HepG2 (cell line): ENCODE measurements around the gene ADGRG1. TPM values are rescaled to one million over a fixed set of nuclear protein-coding genes. Genes with fewer than 3 reads are reported as not detected.

Experiments
- CEBPG ChIP-seq: IDR thresholded peaks from 2 replicates; pipeline ENCODE4 v1.6.1; 2016
- GATAD1 ChIP-seq: IDR thresholded peaks from 2 replicates; pipeline ENCODE4 v1.6.1; 2016; ENCODE audit warnings: missing genetic modification reagents, missing compliant biosample characterization
- IRF2 ChIP-seq: IDR thresholded peaks from 2 replicates; pipeline ENCODE4 v1.6.1; 2018; ENCODE audit warnings: missing genetic modification reagents, missing compliant biosample characterization
- JDP2 ChIP-seq: sonication (generic); formaldehyde crosslinking; IDR thresholded peaks from 2 replicates; pipeline ENCODE4 v1.8.1; 2022; ENCODE audit warnings: missing genetic modification reagents, borderline replicate concordance
- KAT8 ChIP-seq: IDR thresholded peaks from 2 replicates; pipeline ENCODE4 v1.6.1; 2016; ENCODE audit warnings: missing genetic modification reagents, missing compliant biosample characterization
- SAP130 ChIP-seq: IDR thresholded peaks from 2 replicates; pipeline ENCODE4 v1.6.1; 2016; ENCODE audit warnings: low read depth
- SNAPC4 ChIP-seq: sonication (generic); formaldehyde crosslinking; IDR thresholded peaks from 2 replicates; pipeline ENCODE4 v1.4.0; 2020; ENCODE audit warnings: mild to moderate bottlenecking, missing genetic modification reagents
- SOX5 ChIP-seq: IDR thresholded peaks from 2 replicates; pipeline ENCODE4 v1.6.1; 2016; ENCODE audit warnings: borderline replicate concordance
- TBX2 ChIP-seq: sonication (generic); formaldehyde crosslinking; IDR thresholded peaks from 2 replicates; pipeline ENCODE4 v1.5.0; 2020; ENCODE audit warnings: missing genetic modification reagents, mild to moderate bottlenecking, borderline replicate concordance
- TP53 ChIP-seq: sonication (generic); formaldehyde crosslinking; conservative IDR thresholded peaks from 2 replicates; pipeline ENCODE4 v1.4.0; 2020; ENCODE audit warnings: missing genetic modification reagents
- ZNF232 ChIP-seq: sonication (generic); formaldehyde crosslinking; IDR thresholded peaks from 2 replicates; pipeline ENCODE4 v1.4.0; 2020; ENCODE audit warnings: missing genetic modification reagents, borderline replicate concordance
- ZNF318 ChIP-seq: sonication (generic); formaldehyde crosslinking; IDR thresholded peaks from 2 replicates; pipeline ENCODE4 v1.4.0; 2020; ENCODE audit warnings: mild to moderate bottlenecking, missing genetic modification reagents
- ZNF441 ChIP-seq: sonication (generic); formaldehyde crosslinking; IDR thresholded peaks from 2 replicates; pipeline ENCODE4 v1.7.0; 2021; ENCODE audit warnings: missing genetic modification reagents, borderline replicate concordance
- ZNF543 ChIP-seq: sonication (generic); formaldehyde crosslinking; IDR thresholded peaks from 2 replicates; pipeline ENCODE4 v1.4.0; 2020; ENCODE audit warnings: mild to moderate bottlenecking, missing genetic modification reagents
- polyA plus RNA-seq, 8 experiments: library from polyadenylated mRNA; depleted of rRNA in 3 of 8; stranded (reverse) in 7 of 8; unstranded in 1 of 8; fragments of >200 nt; fragmentation: Illumina TruSeq in 4 of 8; extraction: Trizol in 4 of 8; gene quantifications; 2 replicates each; pipeline versions ENCODE4 v1.2.1 to v1.2.3, GENCODE V29; 2011 to 2016; ENCODE audit warnings: low read depth in 4 of 8, missing spikeins in 1 of 8, mixed read lengths in 1 of 8; ENCODE audit not compliant: insufficient read depth in 1 of 8
- total RNA-seq, 5 experiments: library from RNA; depleted of rRNA; stranded (reverse); fragments of >200 nt; fragmentation: Illumina TruSeq; extraction: Trizol; gene quantifications; 2 replicates each; pipeline ENCODE4 v1.2.3, GENCODE V29; 2016; ENCODE audit warnings: low read depth in 1 of 5

The ADGRG1 gene
- total and polyA plus RNA-seq, 2 of the 13 experiments (the other 11 are each of a cell fraction or from before 2014, with no cell fraction given) = 2.7 to 5.9 TPM

- no peak for TF ChIP-seq KAT8 (CRISPR knock-in tag)
- no peak for TF ChIP-seq JDP2
- TF ChIP-seq ZNF232 = no peak
- TF ChIP-seq ZNF543 (CRISPR knock-in tag) = no peak
- peak; percentile 98 for TF ChIP-seq CEBPG (CRISPR knock-in tag)
- no peak for TF ChIP-seq ZNF441 (CRISPR knock-in tag)
- TF ChIP-seq SOX5 (CRISPR knock-in tag) = peak; percentile 72; the same call in 1 of the 2 replicates
- TF ChIP-seq IRF2 (CRISPR knock-in tag) = peak; percentile 31; the same call in 1 of the 2 replicates
- peak; percentile 48 for TF ChIP-seq SAP130 (CRISPR knock-in tag)
- no peak for TF ChIP-seq ZNF318 (CRISPR knock-in tag)
- TF ChIP-seq TP53 = no peak
- TF ChIP-seq SNAPC4 (CRISPR knock-in tag) = no peak
- no peak for TF ChIP-seq GATAD1 (CRISPR knock-in tag)
- TF ChIP-seq TBX2 (CRISPR knock-in tag) = peak; percentile 45; the same call in 1 of the 2 replicates
Observed at GRCh38 chr16:57624044-57624688, 4.3 kb upstream of the ADGRG1 start (continued).
